Hematopoietic multipotent progenitor cell treated with erythropoietin and hydrocortisone succinate and interleukin-3 and kit ligand, for 17 days (in vitro differentiated cells): ENCODE data around the gene PECR.

Experiments used
- DNase-seq: peaks from one replicate; pipeline ENCODE4 v3.0.0-alpha.2; 2015; ENCODE audit warnings: low spot score

PECR gene

DNA sequence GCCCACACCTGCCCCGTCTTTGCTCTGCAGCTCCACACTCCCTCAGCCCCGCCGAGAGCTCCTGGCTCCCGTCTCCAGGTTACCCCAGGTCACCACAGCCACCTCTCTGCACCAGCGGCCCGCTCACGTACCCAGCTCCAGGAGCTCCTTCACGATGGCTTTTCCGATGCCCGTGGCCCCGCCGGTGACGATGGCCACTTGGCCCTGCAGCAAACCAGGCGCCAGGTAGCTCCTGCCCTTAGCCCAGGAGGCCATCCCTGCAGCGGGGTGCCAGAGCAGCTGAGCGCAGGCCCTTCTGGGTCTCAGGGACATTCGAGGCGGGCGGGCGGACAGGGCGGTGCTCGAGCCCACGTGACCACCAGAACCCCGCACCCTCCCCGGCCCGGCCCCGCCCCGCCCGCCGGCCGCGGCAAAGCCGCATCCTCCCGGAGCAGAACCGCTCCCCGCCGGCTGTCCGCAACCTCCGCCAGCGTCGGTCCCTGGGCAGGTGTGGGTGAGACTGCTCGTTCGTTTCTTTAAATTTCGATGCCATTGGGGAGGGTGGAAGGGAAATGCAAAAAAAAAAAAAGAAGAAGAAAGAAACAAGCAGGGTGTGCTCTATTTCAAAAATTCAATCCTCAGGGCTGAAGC, at the start of gene PECR, which contains the start of gene TMEM169:
Gene PECR (minus strand): TSS at position 323 of the 630 bp plus-strand sequence. CDS start 68 bp downstream, at position 255.
Gene TMEM169 (plus strand): TSS at position 433 of the 630 bp plus-strand sequence. CDS start 14,045 bp downstream, outside the sequence.
- peak; percentile 61 for DNase-seq

DNA sequence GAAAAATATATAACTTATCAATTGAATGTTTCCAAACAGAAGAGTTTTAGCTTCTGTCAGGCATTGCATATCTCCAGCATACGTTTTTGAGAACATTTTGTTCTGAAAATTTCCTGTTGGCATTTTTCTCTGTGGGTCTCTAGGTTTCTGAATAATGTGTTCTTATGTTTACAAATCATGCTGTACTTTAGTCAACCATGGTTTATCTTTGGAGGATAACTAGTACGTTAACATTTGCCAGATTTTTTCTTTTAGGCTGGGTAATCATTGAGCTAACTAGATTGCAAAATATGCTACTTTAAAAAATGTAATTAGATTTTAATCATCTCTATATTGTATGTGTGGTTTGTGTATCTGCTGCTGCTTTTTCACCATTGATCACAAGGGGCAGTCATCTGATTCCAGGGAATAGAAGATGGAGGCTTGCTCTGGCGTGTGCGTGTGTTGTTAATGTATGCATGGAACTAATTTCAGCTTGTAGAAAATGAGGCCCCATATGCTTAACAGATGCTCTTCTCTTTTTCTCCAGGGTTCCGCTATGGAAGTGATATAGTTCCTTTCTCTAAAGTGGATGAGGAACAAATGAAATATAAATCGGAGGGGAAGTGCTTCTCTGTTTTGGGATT, 48.9 kb upstream of the PECR start:
- no peak for DNase-seq

DNA sequence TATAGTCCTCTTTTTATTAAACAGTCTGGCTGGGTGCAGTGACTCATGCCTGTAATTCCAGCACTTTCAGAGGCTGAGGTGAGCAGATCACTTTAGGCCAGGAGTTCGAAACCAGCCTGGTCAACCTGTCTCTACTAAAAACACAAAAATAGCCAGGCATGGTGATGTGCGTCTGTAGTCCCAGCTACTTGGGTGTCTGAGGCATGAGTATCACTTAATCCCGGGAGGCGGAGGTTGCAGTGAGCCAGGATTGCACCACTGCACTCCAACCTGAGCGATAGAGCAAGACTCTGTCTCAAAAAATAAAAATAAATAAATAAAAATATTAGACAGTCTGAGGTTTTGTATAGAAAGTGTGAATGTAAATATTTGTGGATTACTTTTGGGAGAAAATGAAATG, 45.3 kb upstream of the PECR start:
- DNase-seq: no peak

DNA sequence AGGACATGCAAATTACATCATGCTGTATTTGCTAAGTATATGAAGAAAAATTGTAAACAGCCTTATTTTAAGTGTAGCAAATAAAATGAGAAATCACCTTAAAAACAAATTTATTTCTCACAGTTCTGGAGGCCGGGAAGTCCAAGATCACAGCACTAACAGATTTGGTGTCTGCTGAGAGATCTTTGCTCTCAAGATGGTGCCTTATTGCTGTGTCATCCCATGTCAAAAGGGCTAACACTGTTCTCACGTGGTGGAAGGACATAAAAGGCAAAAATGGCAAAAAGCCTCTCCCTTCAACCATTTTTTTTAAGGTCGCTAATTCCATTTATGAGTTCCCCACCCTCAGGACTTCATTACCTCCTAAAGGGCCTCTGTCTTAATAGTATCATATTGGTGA, 39.6 kb upstream of the PECR start:
- no peak for DNase-seq

DNA sequence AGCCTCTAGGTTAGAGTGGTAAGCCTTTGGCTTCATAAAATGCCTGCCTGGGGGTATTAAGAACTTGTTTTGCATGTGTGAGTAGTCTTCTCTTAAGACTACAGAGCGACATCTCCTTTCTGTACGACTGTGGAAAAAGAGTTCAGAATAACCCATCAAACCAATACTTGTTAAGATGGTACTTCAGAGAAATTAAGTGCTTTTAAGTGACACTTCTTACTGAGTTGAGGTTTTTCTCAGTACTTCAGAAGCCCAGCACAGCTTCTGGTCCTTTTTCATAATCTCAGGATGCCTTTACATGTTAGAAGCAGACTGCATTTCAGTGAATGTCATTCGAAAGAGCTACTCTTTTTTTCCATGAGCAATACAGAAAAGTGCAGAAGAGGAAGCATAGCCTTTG, 38.4 kb upstream of the PECR start:
- no peak for DNase-seq

DNA sequence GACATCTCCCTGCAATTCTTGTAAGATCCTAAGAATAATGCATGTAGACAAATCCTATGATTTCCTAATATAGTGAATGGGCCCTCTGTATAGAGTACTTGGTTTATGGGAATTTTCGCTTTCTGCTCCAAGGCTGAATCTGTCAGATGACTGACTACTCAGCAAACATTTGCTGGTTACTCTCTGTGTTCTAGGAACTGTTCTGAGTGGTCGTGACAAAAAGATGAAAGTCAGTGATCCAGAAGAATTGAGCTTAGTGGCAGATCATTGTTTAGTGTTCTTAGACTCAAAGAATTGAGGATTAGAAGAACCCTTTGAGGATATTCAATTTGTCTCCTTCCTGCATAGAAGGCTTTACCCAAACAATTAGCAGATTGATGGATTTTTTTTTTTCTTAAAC, 37.5 kb upstream of the PECR start:
- no peak for DNase-seq

DNA sequence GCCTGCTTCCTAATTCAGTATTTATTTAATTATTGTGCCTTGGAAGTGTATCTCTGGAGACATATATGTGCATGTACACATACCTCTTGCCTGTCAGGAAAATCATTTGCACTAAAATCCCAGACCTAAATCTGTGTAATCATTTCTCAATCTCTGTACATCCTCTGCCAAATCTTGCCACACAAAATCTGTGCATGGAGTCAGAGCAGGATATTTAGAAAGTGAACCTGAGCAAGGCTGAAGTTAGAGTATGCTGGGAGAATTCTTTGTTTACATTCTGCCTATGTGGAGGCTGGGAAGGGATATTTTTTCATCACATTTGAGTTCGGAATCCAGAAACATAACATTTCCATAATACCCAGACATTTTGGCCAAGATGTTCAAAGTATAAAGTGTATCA, 36.9 kb upstream of the PECR start:
- no peak for DNase-seq

DNA sequence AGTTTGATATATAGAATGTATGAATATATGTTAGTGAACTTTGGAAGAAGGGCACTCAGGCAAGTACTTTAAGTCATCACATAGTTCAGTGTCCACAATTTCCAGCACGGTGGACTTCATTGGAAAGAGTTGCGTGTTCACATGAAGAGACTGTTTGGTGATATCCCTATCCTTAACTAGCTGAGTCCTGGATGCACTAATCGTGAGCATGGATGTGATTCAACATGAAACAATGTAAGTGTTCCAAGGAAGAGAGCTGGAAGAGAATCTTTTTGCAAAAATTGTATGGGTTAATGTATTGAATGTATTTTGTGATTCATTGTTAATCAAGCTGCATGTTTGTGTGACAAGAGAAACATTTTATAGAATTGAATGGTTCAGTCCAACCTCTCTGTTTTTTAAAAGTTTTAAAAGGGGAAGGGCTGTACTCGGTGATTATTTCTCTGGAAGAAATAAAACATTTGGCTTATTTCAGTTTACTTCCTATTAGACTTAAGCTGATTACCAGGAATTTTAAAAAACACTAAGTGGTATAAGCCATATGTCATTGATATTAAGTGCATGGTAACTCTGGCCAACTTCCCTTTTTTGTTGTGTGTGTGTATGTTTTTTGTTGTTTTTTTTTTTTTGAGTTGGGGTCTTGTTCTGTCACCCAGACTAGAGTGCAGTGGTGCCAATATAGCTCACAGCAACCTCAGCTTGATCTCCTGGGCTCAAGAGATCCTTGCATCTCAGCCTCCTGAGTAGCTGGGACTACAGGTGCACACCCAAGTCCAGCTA, 36.1 kb upstream of the PECR start:
- no peak for DNase-seq

DNA sequence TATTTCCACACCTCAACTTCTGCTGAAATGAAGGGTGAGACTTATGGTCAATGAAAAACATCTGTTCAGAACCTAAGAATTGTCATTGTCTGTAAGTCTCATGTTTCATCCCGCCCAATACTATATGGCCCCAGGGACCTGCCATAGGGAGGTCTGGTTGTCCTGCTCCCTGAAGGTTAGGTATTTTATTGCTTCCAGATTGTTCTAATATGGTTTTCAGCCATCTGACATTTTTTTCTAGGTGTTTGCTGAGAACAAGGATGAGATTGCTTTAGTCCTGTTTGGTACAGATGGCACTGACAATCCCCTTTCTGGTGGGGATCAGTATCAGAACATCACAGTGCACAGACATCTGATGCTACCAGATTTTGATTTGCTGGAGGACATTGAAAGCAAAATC, 34.8 kb upstream of the PECR start:
- no peak for DNase-seq

DNA sequence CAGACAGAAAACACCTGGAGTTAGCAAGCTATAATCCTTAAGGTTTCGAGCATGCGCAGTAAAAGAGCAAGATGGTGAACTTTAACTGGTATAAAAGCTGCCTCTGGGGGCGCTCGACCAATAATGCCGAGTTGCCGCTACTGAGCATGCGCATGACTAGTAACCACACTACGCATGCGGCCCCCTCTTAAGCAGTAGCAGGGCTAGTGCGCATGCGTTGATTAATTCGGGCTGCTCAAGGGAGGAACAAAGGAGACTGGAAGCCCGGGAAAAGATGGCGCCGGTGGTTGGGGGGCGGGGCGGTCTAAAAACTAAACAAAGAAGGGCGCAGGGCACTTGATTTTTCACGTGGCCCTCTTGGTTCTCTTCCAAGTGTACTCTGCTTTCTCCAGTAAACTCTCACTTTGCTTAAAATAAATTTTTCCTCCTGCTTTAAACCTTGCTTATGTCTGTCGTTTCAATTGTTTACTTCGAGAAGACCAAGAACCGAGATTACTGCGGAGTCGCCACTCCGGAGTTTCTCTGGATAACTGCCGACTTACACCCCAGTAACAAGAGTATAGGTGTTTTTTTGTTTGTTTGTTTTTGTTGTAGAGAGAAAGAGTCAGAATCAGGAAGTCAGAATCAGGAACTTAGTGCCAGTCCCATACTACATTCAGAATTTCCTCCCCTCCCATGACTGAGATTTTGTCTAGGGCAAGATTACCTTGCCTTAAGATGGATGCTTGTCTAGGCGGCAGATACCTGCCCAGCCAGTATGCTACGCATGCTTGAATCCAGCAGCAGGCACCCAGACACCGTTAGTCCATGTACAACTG, 33.3 kb upstream of the PECR start:
- peak; percentile 100 for DNase-seq

DNA sequence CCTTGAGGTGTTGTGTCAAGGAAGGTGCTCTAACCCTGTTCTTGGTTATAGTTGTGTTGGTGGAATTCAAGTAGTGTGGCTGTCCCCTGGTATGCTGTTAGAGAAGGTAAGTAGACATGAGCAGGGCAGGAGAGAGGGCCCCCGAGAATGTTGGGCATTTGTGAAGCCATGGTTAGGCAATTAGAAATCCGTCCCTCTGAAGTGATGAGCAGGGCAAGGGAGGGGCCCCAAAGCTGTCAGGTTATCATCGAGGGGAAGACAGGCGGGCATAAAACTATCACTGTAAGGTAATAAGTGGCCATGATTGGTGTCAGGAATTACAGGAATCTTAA, 32.7 kb upstream of the PECR start:
- DNase-seq: no peak

DNA sequence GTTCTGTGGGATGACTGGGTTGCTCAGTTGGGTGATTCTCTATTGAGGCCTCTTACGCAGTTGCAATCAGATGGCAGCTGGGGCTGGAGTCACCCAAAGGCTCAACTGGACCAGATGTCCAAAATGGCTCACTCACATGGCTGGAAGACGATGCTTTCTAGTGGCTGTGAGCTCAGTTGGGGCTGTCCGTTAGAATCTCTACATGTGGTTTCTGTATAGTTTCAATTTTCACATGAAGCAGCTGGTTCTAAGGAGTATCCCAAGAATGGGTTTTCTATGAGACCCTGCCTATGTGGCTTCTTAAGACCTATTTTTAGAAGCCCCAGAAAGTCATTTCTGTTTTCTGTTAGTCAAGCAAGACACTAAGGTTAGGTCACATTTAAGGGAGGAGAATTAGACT, 32.0 kb upstream of the PECR start:
- no peak for DNase-seq

DNA sequence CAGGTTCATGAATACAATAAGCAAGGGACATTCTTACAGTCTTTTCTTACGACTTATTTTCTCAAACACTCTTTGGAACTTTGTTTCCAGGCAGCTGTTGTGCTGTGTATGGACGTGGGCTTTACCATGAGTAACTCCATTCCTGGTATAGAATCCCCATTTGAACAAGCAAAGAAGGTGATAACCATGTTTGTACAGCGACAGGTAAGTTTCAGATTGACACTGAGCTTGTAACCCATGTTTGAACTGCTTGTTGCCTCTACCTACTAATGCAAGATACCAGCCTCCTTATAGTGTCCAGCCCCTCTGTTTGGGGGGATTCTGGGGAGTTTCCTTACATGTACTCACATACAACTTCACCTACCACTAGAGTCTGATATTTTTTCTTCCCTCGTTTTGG, 31.3 kb upstream of the PECR start:
- no peak for DNase-seq

DNA sequence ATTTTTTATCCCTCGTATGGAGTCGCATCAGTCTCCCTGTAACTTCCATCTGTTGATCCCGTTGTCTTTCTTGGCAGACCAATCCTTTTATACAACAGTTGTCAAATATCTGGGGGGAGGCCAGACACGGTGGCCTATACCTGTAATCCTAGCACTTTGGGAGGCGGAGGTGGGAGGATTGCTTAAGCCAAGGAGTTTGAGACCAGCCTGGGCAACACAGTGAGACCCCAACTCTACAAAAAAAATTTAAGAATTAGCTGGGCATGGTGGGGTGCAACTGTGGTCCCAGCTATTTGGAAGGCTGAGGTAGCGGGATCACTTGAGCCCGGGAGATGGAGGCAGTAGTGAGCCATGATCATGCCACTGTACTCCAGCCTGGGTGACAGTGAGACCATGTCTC, 29.5 kb upstream of the PECR start:
- no peak for DNase-seq

DNA sequence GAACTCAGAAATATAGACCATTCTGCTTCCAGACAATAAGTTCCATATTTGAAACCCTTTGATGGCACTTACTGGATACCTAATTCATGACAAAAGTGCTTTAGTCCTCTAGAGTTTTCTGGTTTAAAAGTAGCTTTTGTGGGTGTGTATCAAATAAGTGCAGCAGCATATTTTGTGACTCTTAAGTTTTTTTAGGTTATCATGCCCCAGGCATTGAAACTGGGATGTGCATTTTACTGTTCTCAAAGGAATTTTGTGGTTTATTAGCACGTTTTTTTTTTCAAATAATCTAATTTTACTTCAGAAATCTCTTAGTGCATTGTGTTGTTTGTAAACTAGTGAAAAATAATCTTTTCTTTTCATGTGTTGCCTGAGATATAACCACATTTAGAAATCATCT, 29.0 kb upstream of the PECR start:
- no peak for DNase-seq

DNA sequence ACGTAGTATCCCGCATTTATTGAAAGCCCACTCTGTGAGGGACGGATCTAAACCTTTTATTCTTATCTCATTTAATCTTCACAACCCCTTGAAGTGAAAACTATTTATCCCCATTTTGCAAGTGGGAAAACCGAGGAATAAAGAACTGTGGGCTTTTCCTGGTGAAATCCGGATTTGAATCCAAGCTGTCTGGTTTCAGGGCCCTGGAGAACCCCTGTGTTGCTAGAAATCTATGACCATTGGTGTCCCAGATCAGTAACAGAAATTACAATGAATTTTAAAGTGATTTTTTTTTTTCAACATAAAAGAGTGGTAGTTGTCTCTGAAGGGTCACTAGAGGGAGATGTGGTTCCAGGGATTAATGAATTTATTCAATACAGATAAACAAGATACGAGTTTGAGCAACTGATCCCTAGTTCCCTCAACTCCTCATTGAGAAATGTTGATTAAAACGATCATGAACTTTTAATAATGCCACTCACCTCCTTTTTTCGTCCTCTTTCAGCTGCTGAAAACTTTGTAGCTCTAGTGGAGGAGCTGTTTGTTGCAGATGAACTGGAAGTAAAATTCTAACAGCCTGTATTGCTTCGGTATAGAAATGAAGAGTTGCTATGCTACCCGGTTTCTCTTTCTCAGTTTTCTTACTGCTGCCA, 28.5 kb upstream of the PECR start:
- peak; percentile 78 for DNase-seq

DNA sequence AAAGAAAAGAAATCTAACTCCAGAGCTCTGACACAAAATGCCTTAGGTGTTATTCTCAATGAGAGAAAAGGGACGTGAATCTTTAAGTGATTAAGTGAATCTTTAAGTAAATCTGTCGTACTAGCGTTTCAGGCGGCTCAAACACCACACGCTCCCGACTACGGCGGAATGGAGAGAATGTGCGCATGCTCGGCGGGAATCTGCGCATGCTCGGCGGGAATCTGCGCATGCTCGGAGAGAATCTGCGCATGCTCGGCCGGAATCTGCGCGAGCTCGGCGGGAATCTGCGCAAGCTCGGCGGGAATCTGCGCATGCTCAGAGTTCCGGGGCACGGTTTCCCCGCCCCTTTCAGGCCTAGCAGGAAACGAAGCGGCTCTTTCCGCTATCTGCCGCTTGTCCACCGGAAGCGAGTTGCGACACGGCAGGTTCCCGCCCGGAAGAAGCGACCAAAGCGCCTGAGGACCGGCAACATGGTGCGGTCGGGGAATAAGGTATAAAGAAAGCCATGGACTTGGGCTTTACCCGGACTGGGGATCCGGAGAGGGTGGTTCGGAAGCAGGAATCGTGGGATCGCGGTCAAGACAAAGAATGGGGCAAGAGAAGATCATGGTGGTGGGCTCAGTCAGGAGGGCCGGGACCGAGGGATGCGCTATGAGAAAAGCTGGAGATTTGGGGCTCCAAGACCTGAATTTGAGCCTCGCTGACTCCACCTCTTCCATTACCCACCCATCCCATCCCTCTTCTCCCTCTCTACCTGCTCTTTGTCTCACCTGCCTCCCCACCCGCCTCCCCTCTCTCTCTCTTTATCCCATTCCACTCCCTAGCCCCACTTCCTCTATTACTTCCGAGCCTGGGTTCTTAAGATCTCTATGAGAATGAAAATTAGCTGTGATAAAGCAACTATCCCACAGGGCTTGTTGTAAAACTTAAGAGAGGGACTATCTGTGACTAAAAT, 27.6 kb upstream of the PECR start, which contains the start of gene XRCC5:
Gene XRCC5 (plus strand): TSS at position 382 of the 955 bp plus-strand sequence. CDS start 89 bp downstream, at position 471.
- peak; percentile 99 for DNase-seq

DNA sequence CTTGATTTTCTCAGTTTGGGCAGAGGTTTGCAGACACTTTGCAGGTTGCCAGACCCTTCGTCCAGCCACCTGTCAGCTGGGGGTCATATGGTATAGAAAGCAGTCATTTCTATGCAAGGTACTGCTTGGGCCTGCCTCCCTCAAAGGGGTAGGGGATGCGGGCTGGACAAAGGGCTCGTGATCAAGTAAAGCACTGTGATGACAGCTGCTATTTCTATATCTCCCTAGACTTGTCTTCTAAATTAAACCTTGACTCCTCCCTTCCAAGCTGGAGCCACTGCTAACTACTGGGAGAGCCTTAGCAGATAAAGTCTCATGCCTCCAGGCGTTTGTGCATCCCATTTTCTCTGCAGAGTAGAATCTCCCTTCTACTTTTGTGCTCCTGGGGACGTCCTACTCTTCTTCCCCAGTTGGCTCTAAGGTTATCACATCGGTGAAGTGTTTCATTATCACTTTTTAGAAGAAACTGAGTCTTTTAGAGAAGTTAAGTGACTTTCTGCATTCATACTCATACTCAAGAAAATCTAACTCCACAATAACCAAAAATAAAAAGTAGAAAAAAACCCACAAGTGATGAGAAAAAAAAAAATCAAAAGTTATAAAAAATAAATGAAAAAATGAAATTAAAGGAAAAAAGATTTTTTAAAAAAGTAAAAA, 26.8 kb upstream of the PECR start:
- DNase-seq: no peak

DNA sequence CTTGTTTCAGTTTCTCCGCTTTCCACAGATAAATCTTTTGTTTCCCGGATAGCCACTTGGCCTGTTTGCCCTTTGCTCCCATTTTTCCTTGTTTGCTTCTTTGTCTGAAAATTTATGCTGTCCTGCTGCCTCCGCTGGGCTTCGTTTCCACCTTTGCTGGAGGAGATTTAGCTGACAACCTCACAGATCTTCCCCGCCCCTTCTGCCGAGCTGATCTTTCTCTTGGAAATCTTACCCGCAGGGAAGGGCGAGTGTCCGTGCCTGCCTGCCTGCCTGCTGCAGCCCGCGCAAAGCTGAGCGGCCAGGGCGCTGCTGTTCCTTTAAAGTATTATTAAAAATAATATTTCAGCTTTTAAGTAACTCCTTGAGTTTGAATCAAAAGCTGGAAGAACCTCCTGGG, 26.2 kb upstream of the PECR start:
- no peak for DNase-seq

DNA sequence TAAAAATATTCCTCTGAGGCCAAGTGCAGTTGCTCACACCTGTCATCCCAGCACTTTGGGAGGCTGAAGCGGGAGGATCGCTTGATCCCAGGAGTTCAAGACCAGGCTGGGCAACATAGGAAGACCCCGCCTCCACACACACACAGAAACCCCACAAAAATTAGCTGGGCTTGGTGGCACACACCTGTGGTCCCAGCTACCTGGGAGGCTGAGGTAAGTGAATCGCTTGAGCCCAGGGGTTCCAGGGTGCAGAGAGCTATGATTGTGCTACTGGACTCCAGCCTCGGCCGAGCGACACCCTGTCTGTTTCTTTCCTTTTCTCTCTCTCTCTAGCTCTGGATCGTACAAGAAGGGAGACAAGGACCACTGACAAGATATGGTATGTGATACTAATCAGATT, 25.7 kb upstream of the PECR start:
- DNase-seq: no peak
